Peyer's patch (tissue), 4 donors: Measurements from ENCODE around the gene ARL13B. TPM values are rescaled to one million over a fixed set of nuclear protein-coding genes. Genes with fewer than 3 reads are reported as not detected.

Experiments
- DNase-seq, 3 donors: peaks; one replicate each; pipeline ENCODE4 v3.0.0-alpha.2; 2017 to 2019
- H3K27ac ChIP-seq, 4 donors: fragments of 200-600 bp; sonication (generic); one replicate each; pipeline ENCODE4 v1.5.1; 2016 to 2019
- H3K27me3 ChIP-seq, 2 donors: fragments of 200-600 bp; sonication (generic); one replicate each; pipeline ENCODE4 v1.5.1; 2019
- H3K36me3 ChIP-seq, 3 donors: fragments of 200-600 bp; sonication (generic); one replicate each; pipeline ENCODE4 v1.5.1; 2016 to 2019
- H3K4me1 ChIP-seq, 4 donors: fragments of 200-600 bp; sonication (generic); one replicate each; pipeline ENCODE4 v1.5.1; 2016 to 2019
- H3K4me3 ChIP-seq, 4 donors: fragments of 200-600 bp; sonication (generic); 1 replicate in 3 of 4; 2 replicates in 1 of 4; pipeline ENCODE4 v1.5.1; 2016 to 2019; ENCODE audit warnings: mild to moderate bottlenecking in 1 of 4
- H3K9me3 ChIP-seq, 4 donors: fragments of 200-600 bp; sonication (generic); one replicate each; pipeline ENCODE4 v1.5.1; 2016 to 2019; ENCODE audit warnings: mild to moderate bottlenecking in 1 of 4
- POLR2A ChIP-seq, 2 donors: fragments of 450-650 bp; IDR thresholded peaks; one replicate each; pipeline ENCODE4 v1.5.1; 2017; ENCODE audit warnings: antibody characterized with exemption in 2 of 2, mild to moderate bottlenecking in 2 of 2, moderate library complexity in 2 of 2
- total RNA-seq, 4 donors: library from RNA; depleted of rRNA; stranded (reverse); fragments of >200 nt; gene quantifications; one replicate each; pipeline ENCODE4 v1.1.0, GENCODE V29; 2016
- TF ChIP-seq, protein P1 (sequence below), 6 experiments: fragments of 450-650 bp in 4 of 6; fragments of 200-600 bp in 2 of 6; sonication (generic) in 1 of 6; IDR thresholded peaks; one replicate each; pipeline ENCODE4 v1.5.1; 2017 to 2019; ENCODE audit warnings: antibody characterized with exemption in 6 of 6, mild to moderate bottlenecking in 3 of 6, moderate library complexity in 1 of 6

Gene ARL13B
- total RNA-seq, 4 donors from 2014 or later: 0.76 to 3.3 (median 2.7) TPM

- Histone ChIP-seq H3K27ac (no peak overlapping the region), H3K9me3 (no peaks in the 10 kb centered on the region), H3K27me3 (no peaks in the 10 kb centered on the region), H3K4me1 (peaks cover 0 to 24% (median 7%) of the 10 kb centered on the region in 4 donors), H3K36me3 (peaks cover 0 to 17% (median 0%) of the 10 kb centered on the region in 3 donors), H3K4me3 (peak overlapping the region in 1 of 4 donors; percentile 79)
- TF ChIP-seq, protein P1, sequence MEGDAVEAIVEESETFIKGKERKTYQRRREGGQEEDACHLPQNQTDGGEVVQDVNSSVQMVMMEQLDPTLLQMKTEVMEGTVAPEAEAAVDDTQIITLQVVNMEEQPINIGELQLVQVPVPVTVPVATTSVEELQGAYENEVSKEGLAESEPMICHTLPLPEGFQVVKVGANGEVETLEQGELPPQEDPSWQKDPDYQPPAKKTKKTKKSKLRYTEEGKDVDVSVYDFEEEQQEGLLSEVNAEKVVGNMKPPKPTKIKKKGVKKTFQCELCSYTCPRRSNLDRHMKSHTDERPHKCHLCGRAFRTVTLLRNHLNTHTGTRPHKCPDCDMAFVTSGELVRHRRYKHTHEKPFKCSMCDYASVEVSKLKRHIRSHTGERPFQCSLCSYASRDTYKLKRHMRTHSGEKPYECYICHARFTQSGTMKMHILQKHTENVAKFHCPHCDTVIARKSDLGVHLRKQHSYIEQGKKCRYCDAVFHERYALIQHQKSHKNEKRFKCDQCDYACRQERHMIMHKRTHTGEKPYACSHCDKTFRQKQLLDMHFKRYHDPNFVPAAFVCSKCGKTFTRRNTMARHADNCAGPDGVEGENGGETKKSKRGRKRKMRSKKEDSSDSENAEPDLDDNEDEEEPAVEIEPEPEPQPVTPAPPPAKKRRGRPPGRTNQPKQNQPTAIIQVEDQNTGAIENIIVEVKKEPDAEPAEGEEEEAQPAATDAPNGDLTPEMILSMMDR (IDR thresholded peaks at IDR 0.05): no peak
- no peak for TF ChIP-seq POLR2A (IDR thresholded peaks at IDR 0.05)
- no peak for DNase-seq
Measured at GRCh38 chr3:94064243-94064860, 84.4 kb downstream of the ARL13B start.

DNA sequence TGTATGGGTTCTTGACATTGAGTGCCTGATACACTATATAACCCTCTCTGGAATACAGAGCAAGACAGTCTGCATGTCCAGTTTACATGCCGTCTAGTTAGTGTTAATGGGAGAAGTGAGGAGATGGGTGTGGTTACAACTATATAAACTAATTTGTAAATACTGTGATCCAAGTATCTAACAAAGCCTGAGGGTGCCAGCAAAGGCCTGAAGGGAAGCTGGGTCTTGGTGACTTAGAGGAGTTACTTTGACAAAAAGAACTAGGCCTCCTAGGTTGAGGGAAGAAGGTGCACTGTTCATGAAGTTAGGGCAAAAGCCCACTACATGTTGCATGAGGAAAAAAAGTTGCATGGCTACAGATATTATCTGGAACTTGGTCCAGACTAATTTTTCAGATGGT, 85.2 kb downstream of the ARL13B start:
- peaks cover 0 to 24% (median 7%) of the 10 kb centered on the region in 4 donors for H3K4me1 ChIP-seq
- H3K9me3 ChIP-seq: no peaks in the 10 kb centered on the region
- H3K4me3 ChIP-seq: no peak overlapping the region
- TF ChIP-seq, protein P1 (IDR thresholded peaks at IDR 0.05): no peak
- no peak for TF ChIP-seq POLR2A (IDR thresholded peaks at IDR 0.05)
- no peak overlapping the region for H3K27ac ChIP-seq
- H3K27me3 ChIP-seq: no peaks in the 10 kb centered on the region
- no peak for DNase-seq
- H3K36me3 ChIP-seq: peaks cover 0 to 15% (median 0%) of the 10 kb centered on the region in 3 donors

DNA sequence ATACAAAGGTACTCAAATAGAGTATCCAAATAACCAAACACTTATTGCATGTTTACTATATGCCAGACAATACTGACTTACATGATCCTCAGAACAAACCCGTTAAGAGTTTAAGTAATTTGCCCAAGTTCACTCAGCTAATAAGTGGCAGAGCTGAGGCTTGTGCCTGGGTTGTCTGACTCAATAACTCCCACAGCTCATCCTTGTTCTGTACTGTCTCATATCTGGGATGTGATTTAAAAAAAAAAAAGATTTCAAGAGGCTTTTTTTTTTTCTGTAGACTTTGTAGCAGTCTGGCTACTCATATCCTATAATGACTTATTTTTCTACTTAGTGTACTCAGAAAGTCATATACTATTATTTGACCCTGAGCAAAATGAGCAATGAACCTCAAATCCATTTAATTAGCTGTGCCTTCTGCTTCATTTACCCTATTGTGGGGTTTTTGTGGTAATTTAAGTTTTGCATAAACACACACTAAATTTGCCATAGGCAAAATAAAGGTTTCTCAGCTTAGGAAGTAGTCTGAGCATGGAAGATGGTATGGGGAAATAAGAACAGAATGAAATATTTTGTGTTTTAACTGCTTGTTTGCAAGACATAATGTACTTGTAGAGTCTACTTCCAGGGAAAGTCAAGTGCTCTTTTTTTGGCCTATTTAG, 86.0 kb downstream of the ARL13B start:
- H3K4me3 ChIP-seq: no peak overlapping the region
- peaks cover 0 to 12% (median 0%) of the 10 kb centered on the region in 3 donors for H3K36me3 ChIP-seq
- TF ChIP-seq POLR2A (IDR thresholded peaks at IDR 0.05): no peak
- TF ChIP-seq, protein P1 (IDR thresholded peaks at IDR 0.05): no peak
- H3K27ac ChIP-seq: no peak overlapping the region
- H3K9me3 ChIP-seq: no peaks in the 10 kb centered on the region
- DNase-seq: no peak
- peaks cover 0 to 24% (median 7%) of the 10 kb centered on the region in 4 donors for H3K4me1 ChIP-seq
- no peaks in the 10 kb centered on the region for H3K27me3 ChIP-seq

DNA sequence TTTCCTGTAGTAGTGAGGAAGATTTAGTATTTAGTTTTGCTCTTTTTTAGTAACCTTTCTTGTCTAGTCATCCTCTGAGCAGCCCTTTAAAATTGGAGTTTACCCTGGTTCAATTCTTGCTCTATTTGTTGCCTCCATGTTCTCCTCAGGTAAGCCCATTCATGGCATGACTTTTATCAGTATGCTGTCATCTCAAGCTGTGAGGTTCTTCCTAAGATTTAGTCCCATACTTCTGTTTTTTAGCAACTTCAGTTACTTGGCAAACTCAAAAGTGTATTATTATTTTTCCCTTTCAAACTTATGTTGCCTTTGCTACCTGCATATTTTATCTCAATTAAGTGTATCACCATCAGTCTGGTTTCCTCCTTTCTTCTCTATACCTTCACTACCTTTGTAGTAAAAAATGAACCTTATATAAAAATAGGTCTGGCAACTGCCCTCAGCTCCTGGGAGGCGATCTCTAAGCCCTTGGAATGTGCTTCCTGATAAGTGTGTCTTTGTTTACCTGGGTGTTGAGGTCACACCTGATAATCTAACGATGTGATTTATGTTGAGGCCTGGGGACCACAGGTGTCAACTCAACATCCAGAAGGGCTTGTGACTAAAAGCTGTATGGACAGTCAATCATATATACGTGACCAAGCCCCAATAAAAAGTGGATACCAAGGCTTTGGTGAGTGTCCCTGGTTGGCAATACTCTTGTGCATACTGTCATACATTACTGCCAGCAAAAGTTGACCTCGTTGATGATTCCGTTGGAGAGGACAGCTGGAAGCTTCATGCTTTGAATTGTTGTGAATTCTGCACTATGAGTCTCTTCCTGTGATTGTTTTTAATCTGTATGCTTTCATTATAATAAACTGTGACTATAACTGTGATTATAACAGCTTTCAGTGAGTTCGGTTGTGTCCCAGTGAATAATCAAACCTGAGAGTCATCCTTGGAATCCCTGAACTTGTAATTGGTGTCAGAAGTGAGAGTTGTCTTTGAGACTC, 86.8 kb downstream of the ARL13B start:
- Histone ChIP-seq H3K4me1 (peaks cover 0 to 24% (median 7%) of the 10 kb centered on the region in 4 donors), H3K4me3 (no peak overlapping the region), H3K27ac (no peak overlapping the region), H3K27me3 (no peaks in the 10 kb centered on the region), H3K9me3 (no peaks in the 10 kb centered on the region), H3K36me3 (peaks cover 0 to 16% (median 0%) of the 10 kb centered on the region in 3 donors)
- TF ChIP-seq, protein P1 (IDR thresholded peaks at IDR 0.05): no peak
- TF ChIP-seq POLR2A (IDR thresholded peaks at IDR 0.05): no peak
- no peak for DNase-seq

- Histone ChIP-seq H3K9me3 (no peaks in the 10 kb centered on the region), H3K36me3 (peaks cover 0 to 18% (median 0%) of the 10 kb centered on the region in 3 donors), H3K27me3 (no peaks in the 10 kb centered on the region), H3K27ac (no peak overlapping the region), H3K4me1 (peaks cover 0 to 11% (median 4%) of the 10 kb centered on the region in 4 donors), H3K4me3 (no peak overlapping the region)
- no peak for DNase-seq
- TF ChIP-seq, protein P1 (IDR thresholded peaks at IDR 0.05): peak; percentile 19 to 71 (median 56)
- no peak for TF ChIP-seq POLR2A (IDR thresholded peaks at IDR 0.05)
Measured at GRCh38 chr3:94069194-94069813, 89.3 kb downstream of the ARL13B start.
